Muscle of back (tissue), 11 donors: ENCODE data around the gene MLPH. TPM values are rescaled to one million over a fixed set of nuclear protein-coding genes. Genes with fewer than 3 reads are reported as not detected.

Experiments used
- DNase-seq, 3 donors: peaks; one replicate each; pipeline versions ENCODE4 v3.0.0 to v3.0.0-alpha.2; 2013
- polyA plus RNA-seq, 10 donors: library from polyadenylated mRNA; unstranded; fragments of 120-200 nt; gene quantifications; one replicate each; pipeline ENCODE4 v1.2.1, GENCODE V29; 2013; ENCODE audit not compliant: insufficient read length in 10 of 10

The MLPH gene
- polyA plus RNA-seq, 10 donors = 0.42 to 2.1 (median 0.51) TPM

- DNase-seq = no peak
Observed at GRCh38 chr2:237566401-237567235, 79.6 kb downstream of the MLPH start, which contains the start of gene PRLH. PRLH (plus strand) TSS chr2:237566574; CDS start chr2:237566574, 0 bp downstream.

GRCh38 chr2:237567276-237568029 is 80.4 kb downstream of the MLPH start:
- no peak for DNase-seq

GRCh38 chr2:237568121-237568660 is 81.1 kb downstream of the MLPH start:
- no peak for DNase-seq

DNA sequence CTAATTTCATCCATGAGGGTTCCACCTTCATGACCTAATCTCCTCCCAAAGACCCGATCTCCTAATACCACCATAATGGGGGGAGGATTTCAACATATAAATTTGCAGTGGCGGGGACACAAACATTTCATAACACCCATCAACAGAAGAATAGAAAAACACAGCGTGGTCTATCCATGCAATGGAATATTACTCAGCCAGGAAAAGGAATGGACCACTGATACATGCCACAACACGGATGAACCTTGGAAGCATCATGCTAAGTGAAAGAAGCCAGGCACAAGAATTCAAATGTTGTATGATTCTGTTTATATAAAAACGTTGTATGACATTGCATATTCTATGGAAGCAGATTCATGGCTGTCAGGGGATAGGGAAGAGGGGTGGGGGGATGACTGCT is 82.0 kb downstream of the MLPH start:
- no peak for DNase-seq

GRCh38 chr2:237569896-237570295 is 82.8 kb downstream of the MLPH start:
- no peak for DNase-seq

DNA sequence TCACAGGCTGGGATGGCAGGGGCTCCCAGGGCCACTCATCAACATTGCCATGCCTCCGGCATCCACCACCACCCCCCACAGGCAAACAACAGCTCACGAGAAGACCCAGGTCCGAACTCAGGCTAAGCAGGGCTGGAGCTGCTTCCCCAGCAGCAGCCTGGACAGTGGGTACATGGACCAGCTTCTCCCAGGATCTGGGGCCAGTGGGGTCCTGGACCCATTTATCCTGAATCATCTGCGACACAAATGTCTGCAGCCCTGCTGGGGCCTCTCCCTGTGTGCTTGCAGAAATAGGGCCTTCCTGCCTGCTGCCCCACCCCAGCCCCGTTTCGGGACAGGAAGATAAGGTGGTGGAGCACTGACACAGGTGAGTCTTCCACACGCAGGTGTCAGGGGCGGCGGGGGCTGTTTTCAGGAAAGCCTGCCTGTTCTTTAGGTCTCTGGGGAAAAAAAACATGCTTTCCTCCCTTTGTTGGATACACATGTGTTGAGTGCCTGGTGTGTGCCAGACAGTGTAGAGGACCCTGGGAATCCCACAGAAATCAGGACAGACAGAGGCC is 83.8 kb downstream of the MLPH start:
- no peak for DNase-seq

DNA sequence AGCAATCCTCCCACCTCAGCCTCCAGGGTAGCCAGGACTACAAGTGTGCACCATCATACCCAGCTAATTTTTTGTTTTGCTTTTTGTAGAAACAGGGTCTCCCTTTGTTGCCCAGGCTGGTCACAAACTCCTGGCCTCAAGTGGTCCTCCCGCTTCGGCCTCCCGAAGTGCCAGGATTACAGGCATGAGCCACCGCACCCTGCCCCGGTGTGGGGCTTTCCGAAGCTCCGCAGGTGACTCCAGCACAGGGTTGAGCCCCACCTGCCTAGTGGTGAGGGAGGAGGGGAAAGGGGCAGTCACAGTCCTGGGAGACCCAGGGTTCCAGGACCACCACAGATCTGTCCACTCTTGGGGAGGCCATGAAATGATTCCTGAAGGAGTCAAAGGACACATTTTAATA is 84.5 kb downstream of the MLPH start:
- no peak for DNase-seq

DNA sequence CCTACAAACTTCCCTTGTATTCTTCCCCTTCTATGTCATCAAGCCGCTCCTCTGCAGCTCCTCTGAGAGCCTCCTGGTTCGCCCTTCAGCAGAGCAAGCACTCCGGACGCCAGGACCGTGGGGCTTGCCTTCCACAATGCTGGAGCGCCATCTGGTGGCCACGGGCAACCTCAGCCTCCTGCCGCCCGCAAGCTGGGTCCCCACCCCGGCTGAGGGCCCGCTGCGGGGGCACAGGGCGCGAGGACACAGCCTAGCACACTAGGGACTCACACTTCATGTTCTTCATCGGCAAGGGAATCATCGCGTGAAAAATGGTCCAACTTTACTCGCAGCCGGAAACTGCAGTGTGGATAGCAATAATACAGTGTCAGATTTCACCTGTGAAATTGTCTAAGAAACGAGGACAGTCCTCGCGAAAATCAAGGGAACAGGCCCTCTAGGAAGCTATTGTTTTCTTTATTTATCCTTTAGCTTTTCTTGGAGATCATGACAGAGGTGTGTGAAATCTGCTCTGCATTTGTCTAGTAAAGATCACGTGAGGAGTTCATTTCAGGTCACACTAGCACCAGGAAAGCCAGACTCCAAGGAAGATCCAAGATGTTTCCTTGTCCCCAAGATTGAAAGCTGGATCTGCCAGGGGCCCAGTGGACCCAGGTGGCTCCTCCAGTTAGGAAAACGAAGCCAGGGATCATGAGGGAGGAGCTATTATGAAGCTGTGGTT is 85.1 kb downstream of the MLPH start:
- peak; percentile 85 to 94 (median 92) for DNase-seq

DNA sequence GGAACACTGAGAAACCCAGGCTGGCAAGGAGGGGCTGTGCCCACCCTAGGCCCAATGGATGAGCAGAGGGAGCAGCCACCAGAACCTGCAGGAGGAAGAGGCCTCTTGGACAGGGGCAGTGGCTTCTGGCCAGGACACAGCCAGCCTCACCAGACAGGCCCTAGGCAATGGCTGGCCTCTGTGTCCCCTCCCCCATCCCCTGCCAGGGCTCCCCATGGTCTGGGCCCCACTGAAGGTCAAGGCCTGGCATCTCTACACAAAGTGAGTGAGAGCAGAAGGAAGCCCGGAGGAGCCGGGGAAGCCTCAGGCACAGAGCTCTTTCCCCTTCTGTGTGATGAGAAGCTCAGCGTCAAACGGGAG is 85.7 kb downstream of the MLPH start:
- no peak for DNase-seq

- no peak for DNase-seq
Observed at GRCh38 chr2:237573721-237574415, 86.8 kb downstream of the MLPH start.

GRCh38 chr2:237574467-237574866 is 87.4 kb downstream of the MLPH start:
- no peak for DNase-seq

GRCh38 chr2:237574894-237575868 is 88.1 kb downstream of the MLPH start:
- peak in 1 of 3 donors; percentile 48 for DNase-seq

DNA sequence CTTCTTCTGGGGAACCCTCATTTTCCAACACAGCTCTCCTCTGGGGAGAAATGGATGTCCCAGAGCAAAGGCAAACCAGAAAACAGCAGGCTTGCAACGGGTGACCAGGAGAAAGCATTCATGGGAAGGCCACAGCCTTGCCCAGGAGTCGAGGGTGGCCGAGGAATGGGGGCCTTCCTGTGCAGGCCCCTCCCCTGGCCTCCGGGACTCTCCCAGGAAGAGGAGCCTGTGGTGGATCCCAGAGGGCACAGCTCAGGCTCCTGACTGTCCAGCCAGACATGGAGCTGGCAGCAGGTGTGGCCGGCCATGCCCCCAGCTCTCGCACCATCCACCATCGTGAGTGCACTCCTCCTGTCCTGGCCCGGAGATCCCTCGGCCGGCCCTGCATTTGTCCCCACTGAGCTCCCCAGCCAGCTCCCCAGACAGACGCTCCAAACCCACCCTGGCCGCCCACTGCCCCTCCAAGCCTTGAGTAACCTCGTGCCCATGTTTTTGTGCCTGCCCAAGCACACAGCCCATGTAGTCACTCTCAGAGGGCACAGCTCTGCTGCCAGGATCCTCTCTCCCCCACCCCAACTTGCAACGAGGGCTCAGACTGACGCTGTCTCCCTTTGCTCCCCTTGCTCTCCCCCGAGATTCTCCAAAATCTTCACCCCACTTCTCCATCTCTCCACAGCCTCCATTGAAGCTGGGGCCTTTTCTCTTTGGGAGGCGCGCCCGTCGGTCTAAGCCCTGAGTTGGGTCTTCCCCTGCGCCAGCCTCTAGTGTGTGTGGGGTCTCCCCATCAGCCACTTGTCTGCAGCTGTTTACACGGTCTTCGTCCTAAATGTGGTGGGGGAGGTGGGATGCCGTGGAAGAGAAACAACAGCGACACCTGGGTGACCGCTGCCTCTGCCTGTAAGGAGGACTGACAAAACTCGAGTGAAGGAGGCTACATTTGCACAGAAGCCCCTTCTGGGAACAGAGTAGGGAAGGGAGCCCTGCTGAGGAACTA is 89.1 kb downstream of the MLPH start:
- no peak for DNase-seq

- no peak for DNase-seq
Observed at GRCh38 chr2:237576974-237577373, 89.9 kb downstream of the MLPH start.

GRCh38 chr2:237577458-237577857 is 90.4 kb downstream of the MLPH start:
- no peak for DNase-seq

- no peak for DNase-seq
Observed at GRCh38 chr2:237577956-237578870, 91.2 kb downstream of the MLPH start.

GRCh38 chr2:237581326-237581725 is 94.3 kb downstream of the MLPH start:
- no peak for DNase-seq
